KMS-11 (cell line): ENCODE results near the gene DGUOK.

Experiments
- H2AFZ ChIP-seq: fragments of 200-600 bp; sonication (generic); 2 replicates; pipeline ENCODE4 v1.6.1; 2016; ENCODE audit warnings: antibody characterized with exemption, mixed run types, low read depth
- H3K27ac ChIP-seq: fragments of 200-600 bp; sonication (generic); 2 replicates; pipeline ENCODE4 v1.6.1; 2016; ENCODE audit warnings: mild to moderate bottlenecking, mixed run types
- H3K27me3 ChIP-seq: fragments of 200-600 bp; sonication (generic); 2 replicates; pipeline ENCODE4 v1.6.1; 2017; ENCODE audit warnings: mild to moderate bottlenecking, low read depth, mixed run types, moderate library complexity; ENCODE audit not compliant: insufficient read depth
- H3K36me3 ChIP-seq: fragments of 200-600 bp; sonication (generic); 2 replicates; pipeline ENCODE4 v1.6.1; 2017; ENCODE audit warnings: mild to moderate bottlenecking, mixed run types; ENCODE audit not compliant: insufficient read depth
- H3K4me1 ChIP-seq: fragments of 200-600 bp; sonication (generic); 2 replicates; pipeline ENCODE4 v1.6.1; 2016; ENCODE audit warnings: mild to moderate bottlenecking, low read depth, mixed run types; ENCODE audit not compliant: poor library complexity, severe bottlenecking
- H3K4me2 ChIP-seq: fragments of 200-600 bp; sonication (generic); 2 replicates; pipeline ENCODE4 v1.7.0; 2016; ENCODE audit warnings: mild to moderate bottlenecking, mixed run types
- H3K4me3 ChIP-seq: fragments of 200-600 bp; sonication (generic); IDR thresholded peaks from 2 replicates; pipeline ENCODE4 v1.6.1; 2017; ENCODE audit warnings: low read depth, low read length, mixed read lengths; ENCODE audit not compliant: insufficient read depth
- H3K79me2 ChIP-seq: fragments of 200-600 bp; sonication (generic); 2 replicates; pipeline ENCODE4 v1.6.1; 2016; ENCODE audit warnings: low read depth, mixed run types; ENCODE audit not compliant: insufficient read depth
- H3K9ac ChIP-seq: fragments of 200-600 bp; sonication (generic); 2 replicates; pipeline ENCODE4 v1.6.1; 2016; ENCODE audit warnings: mild to moderate bottlenecking, mixed run types
- H4K20me1 ChIP-seq: fragments of 200-600 bp; sonication (generic); 2 replicates; pipeline ENCODE4 v1.6.1; 2016; ENCODE audit warnings: mild to moderate bottlenecking, mixed run types; ENCODE audit not compliant: insufficient read depth
- TF ChIP-seq, protein P1 (sequence below): fragments of 200-600 bp; sonication (generic); conservative IDR thresholded peaks from 2 replicates; pipeline ENCODE4 v1.6.1; 2017; ENCODE audit warnings: low read depth, mild to moderate bottlenecking, antibody characterized with exemption, low read length, moderate library complexity, mixed read lengths

The DGUOK gene

DNA sequence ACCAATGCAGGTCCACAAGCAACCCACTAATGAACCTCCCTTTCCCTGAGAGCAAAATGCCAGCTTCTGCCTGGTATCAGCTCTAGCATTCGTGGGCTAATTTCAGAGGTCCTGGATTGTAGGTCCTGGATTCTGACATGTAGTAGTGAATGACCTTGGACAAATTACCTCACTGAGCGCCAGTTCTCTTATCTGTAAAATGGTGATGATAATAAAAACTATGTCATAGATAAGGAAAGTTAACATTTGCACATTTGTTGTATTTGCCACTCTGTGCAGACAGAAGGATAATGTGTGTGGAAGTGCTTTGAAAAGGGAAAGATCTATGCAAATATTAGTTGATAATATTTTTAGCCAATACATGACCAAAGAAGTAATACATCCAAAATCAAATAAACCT is 53.9 kb downstream of the DGUOK start:
- Histone ChIP-seq H3K27ac (no peak overlapping the region), H2AFZ (no peak overlapping the region), H3K4me3 (no peak overlapping the region), H3K4me2 (no peak overlapping the region), H3K4me1 (peaks cover 13% of the 10 kb centered on the region), H3K36me3 (no peaks in the 10 kb centered on the region), H3K79me2 (peaks cover 1% of the 10 kb centered on the region), H4K20me1 (no peaks in the 10 kb centered on the region), H3K9ac (no peak overlapping the region), H3K27me3 (no peaks in the 10 kb centered on the region; the same call in 1 of the 2 replicates)
- TF ChIP-seq, protein P1, sequence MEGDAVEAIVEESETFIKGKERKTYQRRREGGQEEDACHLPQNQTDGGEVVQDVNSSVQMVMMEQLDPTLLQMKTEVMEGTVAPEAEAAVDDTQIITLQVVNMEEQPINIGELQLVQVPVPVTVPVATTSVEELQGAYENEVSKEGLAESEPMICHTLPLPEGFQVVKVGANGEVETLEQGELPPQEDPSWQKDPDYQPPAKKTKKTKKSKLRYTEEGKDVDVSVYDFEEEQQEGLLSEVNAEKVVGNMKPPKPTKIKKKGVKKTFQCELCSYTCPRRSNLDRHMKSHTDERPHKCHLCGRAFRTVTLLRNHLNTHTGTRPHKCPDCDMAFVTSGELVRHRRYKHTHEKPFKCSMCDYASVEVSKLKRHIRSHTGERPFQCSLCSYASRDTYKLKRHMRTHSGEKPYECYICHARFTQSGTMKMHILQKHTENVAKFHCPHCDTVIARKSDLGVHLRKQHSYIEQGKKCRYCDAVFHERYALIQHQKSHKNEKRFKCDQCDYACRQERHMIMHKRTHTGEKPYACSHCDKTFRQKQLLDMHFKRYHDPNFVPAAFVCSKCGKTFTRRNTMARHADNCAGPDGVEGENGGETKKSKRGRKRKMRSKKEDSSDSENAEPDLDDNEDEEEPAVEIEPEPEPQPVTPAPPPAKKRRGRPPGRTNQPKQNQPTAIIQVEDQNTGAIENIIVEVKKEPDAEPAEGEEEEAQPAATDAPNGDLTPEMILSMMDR = no peak

DNA sequence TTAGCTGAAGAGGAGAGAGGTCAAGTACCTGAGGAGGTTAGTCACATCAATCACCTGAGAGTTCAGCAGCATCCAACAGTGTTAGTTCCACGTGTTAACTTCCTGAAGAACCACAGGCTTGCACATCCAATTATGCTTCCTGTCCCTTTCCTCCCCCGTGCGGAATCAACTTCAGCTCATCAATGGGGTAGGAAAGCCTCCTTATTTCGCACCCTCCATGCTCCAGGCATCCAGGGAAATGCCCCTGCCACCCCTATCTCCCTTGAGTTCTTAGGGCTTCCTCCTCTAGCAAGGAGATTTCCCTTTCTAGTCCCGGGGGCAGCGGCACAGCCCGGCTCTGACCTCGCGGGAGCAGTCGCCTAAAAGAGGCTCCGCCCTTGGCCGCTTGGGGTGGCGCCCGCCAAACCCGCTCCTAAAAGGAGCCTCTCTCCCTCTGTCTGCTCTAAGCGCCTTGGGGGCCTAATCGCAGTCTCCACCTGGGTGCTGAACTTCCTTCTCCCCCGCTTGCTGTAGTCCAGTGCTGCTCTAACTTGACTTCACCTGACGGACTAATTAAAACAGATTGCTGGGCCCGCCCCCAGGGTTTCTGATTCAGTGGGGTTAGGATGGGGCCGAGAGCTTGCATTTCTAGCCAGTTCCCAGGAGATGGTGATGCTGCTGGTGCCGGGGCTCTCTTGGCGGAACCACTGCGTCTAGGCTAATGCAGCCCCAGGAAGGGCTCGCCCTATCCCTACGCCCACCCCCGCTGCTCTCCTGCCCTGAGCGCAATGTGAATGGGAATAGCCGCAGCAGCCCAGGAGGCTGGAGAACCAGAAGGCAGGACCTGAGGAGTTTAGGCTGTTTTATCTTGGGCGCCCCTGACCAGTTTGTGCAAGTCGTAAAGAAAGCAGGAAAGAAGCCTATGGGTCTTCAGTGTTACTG is 54.7 kb downstream of the DGUOK start:
- no peaks in the 10 kb centered on the region for H4K20me1 ChIP-seq
- no peaks in the 10 kb centered on the region for H3K36me3 ChIP-seq
- H3K9ac ChIP-seq = no peak overlapping the region
- H2AFZ ChIP-seq = no peak overlapping the region
- TF ChIP-seq, protein P1 = no peak
- no peak overlapping the region for H3K4me3 ChIP-seq
- no peak overlapping the region for H3K4me2 ChIP-seq
- H3K4me1 ChIP-seq = peaks cover 19% of the 10 kb centered on the region
- peaks cover 9% of the 10 kb centered on the region for H3K79me2 ChIP-seq
- H3K27ac ChIP-seq = no peak overlapping the region
- H3K27me3 ChIP-seq = no peaks in the 10 kb centered on the region; the same call in 1 of the 2 replicates

- Histone ChIP-seq H2AFZ (no peak overlapping the region), H3K79me2 (peaks cover 17% of the 10 kb centered on the region), H3K4me2 (no peak overlapping the region), H3K27ac (no peak overlapping the region), H3K27me3 (no peaks in the 10 kb centered on the region; the same call in 1 of the 2 replicates), H3K36me3 (no peaks in the 10 kb centered on the region), H3K4me1 (peaks cover 28% of the 10 kb centered on the region), H3K9ac (no peak overlapping the region), H4K20me1 (no peaks in the 10 kb centered on the region), H3K4me3 (no peak overlapping the region)
- TF ChIP-seq, protein P1 = no peak
Measured at GRCh38 chr2:73982140-73982617, 55.5 kb downstream of the DGUOK start.

DNA sequence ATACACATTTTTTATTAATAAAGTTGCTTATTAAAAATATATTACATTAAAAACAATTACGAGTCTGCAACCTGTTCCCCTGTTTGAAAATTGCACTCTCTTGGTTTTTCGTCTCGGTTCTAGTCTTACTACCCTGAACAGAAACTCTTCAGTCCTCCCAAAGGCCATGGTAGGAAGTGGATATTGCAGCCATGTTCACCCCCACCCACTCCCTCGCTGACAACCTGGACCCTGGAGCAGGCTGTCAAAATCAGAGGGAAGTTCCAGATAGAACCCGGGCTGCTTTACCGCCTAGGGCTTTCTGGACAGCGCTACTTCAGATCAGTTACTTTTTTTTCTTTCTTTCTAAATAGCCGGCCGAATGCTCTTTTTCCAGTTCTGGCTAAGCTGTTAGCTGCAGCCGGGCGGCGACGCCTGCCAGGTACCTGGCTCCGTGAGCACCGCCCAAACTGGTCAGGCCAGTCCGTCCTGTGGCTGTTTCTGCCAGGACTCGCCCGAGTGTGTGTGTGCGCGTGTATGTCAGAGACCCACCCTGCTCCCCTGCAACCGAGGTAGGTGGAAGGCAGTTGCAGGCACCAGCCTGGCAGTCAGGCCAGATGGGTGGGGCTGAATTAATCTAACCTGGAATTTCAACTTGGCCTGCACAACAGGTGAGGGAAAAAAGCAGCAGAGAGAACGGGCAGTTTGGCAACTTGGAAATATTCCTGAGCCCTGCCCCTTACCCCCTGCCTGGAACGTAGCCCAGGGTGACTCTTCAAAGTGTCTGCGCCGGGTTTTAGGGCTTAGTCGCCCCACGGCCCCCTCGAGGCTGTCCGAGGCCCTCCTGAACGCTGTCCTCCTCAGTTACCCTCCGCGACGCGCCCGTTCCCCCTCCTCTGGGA is 56.9 kb downstream of the DGUOK start:
- no peaks in the 10 kb centered on the region for H3K36me3 ChIP-seq
- peak overlapping the region; percentile 74 for H2AFZ ChIP-seq
- peaks cover 31% of the 10 kb centered on the region for H3K79me2 ChIP-seq
- H3K4me3 ChIP-seq = no peak overlapping the region
- 0 out of 2 replicates have a peak overlapping the region, but pooled peaks have one; percentile 60 for H3K27ac ChIP-seq
- no peaks in the 10 kb centered on the region for H4K20me1 ChIP-seq
- no peaks in the 10 kb centered on the region; the same call in 1 of the 2 replicates for H3K27me3 ChIP-seq
- TF ChIP-seq, protein P1 = no peak
- peaks cover 40% of the 10 kb centered on the region for H3K4me1 ChIP-seq
- H3K9ac ChIP-seq = peak overlapping the region; percentile 98; the same call in 1 of the 2 replicates
- peak overlapping the region; percentile 88 for H3K4me2 ChIP-seq
